GM21825 (cell line): ENCODE data around the gene HOXC9.
A peak's percentile ranks its signal among the peaks of the same experiment; 100 is the strongest.

Source experiments
- ATAC-seq: cut with Tn5 transposase; IDR thresholded peaks from one replicate; pipeline ENCODE4 v1.9.1; 2021; ENCODE audit warnings: mild to moderate bottlenecking, moderate library complexity; ENCODE audit not compliant: unreplicated experiment

HOXC9 gene

DNA sequence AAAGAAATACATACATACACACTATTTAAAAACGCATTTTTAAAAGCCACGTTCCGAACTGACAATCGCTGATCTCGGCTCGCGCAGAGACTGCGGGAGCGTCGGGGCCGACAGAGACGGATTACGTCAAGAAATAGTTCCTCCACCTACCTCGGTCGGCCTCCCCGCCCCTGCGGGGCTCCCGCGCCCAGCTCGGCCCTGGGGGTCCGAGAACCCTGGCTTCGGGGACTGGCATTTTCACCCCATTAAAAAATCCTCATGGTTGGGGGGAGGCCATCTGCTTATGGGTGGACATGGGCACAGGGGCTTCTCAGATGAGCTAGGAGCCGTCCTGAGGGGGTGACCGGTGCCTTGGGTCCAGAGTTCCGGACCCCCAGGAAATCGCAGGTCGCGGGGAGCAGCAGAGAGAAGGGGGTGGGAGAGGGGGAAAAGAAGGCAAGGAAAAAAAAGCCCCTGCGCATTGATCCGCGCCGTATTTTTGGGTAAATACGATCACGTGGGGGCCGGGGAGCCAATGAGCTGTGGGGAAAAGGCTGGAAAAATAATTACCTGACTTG is 324 bp upstream of the HOXC9 start:
- no peak for ATAC-seq

- no peak for ATAC-seq
Measured at GRCh38 chr12:54001283-54002187, 1.6 kb downstream of the HOXC9 start.

DNA sequence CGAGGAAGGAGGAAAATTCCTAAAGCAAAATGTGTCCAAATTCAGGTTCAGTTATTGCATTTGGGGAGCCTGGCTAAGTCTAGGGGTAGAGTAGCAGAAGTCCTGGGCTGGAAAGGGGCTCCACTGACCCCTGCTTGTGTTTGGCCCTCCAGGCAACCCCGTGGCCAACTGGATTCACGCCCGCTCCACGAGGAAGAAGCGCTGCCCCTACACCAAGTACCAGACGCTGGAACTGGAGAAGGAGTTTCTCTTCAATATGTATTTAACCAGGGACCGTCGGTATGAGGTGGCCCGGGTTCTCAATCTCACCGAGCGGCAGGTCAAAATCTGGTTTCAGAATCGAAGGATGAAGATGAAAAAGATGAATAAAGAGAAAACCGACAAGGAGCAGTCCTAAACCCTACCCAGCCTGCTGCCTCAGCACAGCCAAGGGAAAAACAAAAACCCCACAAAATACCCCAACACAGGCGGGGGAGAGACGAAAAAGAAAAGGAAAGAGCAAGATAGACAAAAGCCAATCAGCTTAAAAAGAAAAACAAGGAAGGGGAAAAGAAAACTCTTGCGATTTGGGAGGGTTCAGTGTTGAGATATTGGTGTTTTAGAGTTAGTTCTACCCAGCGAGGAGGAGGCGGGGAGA is 2.4 kb downstream of the HOXC9 start:
- ATAC-seq, result no peak

- no peak for ATAC-seq
Measured at GRCh38 chr12:54002915-54003389, 3.0 kb downstream of the HOXC9 start.

DNA sequence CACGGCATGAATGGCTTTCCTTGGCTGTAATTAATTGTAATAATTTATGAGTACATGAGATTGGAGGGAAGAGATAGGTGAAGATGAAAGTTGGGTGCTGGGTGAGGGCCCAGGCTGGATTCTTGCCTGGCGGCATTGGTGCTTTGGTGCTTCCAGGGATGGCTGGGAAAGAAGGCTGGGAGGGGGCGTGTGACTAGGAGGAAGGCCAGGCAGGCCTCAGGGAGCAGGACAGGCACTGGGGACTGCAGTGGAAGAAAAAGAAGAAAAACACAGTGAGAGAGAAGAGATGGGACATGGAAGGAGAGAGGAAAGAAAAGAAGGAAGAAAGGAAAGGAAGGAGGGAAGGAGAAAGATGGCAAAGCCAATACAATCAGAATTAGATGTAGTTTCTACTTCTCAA is 3.7 kb downstream of the HOXC9 start:
- ATAC-seq, result no peak

- no peak for ATAC-seq
Measured at GRCh38 chr12:54004063-54004840, 4.3 kb downstream of the HOXC9 start.

DNA sequence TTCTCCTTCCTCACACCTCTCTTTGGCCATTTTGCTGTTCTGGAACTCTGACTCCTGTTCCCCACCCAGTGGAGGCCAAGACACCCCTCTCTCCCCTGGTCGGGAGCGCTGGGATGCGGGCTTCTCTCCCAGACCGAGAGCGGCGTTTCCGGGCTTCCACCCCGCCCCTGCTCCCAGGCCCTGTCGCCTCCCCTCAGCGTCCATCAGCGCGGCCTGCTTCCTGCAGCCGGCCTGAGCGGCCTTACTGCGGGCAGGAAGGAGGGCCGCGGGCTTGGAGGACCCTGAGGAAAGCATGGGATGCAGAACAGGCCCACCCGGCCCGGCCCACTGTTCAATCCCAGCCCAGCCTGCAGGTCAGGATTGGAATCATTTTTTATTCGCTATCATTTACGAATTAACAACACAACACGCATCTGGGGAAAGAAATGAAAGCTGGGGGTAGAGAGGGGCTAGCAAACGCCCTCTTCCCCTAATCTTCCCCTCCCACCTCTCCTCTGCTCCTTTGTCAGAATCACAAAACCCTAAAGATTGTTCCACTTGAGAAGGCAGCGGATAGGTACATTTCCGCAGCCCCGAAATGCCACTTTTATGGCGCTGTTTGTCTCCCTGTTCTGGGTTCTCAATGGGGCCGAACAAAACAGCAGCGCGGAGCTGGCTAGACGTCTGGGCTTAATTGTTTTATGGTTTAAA is 5.0 kb downstream of the HOXC9 start:
- no peak for ATAC-seq

GRCh38 chr12:54005531-54005852 is 5.5 kb downstream of the HOXC9 start:
- no peak for ATAC-seq

DNA sequence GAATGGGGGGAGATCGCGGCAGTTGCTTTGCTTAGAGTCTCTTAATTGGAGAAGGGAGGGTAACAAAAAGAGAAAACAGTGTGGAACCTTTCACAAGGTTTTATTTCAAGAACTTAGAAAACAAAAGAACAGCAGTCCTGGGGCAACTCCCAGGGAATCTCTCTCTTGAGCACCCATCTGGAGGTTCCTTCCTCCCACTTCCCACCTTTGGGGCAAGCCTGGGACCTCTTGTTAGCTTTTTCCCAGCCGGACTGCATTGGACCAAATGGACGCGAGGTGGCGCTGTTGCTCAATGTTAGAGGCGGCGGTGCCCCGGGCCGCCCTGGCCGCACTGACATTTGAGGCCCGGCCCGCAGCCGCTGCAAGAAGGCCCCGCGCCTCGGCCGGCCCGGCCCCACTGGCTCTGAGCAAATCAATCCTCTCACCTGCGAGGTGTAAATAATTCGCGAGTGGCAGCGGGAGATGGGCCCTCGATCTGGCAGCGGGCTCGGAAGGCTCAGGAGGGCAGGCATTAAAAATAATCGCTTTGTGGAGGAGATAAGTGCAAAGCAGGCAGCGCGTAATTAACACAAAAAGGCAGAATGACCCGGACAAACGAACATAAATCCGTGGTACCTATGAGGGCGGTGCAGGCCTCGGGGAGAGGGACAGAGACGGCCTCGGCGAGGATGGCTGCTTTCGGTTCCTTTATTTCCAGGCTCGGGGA is 6.0 kb downstream of the HOXC9 start:
- peak; percentile 76 for ATAC-seq

- no peak for ATAC-seq
Measured at GRCh38 chr12:54006559-54007220, 6.7 kb downstream of the HOXC9 start.

DNA sequence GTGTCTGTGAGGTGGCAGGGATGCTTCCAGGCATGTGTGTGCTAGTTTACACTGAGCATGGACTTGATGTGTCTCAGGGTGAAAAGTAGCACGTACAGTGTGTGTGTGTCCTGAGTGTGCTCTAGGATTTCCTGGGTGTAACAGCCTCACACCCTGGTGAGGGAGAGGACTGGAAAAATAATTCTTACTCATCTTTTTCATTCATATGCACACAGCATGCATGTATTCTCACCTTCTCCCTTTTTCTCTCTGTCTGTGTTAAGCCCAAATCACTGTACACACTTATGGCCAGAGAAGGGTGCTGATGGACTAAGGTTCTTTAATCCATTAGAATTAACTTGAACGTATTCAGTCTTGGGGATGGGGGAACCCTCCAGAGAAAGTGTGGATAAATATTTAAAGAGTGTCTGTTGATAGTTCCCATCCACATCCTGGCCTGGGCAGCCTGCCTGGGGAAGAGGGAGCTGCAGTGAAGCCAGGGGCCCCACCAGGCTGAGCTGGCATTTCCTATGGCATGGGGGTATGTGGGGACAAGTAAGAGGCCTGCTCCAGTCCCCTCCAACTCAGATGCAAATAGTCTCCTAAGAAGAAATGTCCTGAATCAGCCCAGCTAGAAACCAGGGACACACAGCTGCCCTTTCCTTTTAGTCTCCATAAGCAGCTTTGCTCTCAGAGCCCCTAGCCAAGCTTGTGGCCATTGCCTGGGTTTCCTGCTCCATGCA is 7.7 kb downstream of the HOXC9 start:
- ATAC-seq, result no peak

DNA sequence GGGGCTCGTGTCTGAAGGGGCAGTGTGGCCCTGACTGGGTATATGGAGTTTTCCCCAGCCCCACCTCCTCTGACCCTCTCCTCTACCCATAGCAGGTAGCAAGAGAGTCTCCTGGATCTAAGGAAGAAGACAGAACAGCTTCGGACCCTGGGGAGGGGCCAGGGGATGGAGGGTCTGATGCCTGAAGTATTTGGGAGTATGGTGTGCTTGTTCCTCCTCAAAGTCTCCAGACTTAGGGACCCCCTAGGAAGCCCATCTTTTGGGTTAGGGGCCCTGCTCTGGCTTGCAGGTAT is 8.2 kb downstream of the HOXC9 start:
- ATAC-seq, result no peak

DNA sequence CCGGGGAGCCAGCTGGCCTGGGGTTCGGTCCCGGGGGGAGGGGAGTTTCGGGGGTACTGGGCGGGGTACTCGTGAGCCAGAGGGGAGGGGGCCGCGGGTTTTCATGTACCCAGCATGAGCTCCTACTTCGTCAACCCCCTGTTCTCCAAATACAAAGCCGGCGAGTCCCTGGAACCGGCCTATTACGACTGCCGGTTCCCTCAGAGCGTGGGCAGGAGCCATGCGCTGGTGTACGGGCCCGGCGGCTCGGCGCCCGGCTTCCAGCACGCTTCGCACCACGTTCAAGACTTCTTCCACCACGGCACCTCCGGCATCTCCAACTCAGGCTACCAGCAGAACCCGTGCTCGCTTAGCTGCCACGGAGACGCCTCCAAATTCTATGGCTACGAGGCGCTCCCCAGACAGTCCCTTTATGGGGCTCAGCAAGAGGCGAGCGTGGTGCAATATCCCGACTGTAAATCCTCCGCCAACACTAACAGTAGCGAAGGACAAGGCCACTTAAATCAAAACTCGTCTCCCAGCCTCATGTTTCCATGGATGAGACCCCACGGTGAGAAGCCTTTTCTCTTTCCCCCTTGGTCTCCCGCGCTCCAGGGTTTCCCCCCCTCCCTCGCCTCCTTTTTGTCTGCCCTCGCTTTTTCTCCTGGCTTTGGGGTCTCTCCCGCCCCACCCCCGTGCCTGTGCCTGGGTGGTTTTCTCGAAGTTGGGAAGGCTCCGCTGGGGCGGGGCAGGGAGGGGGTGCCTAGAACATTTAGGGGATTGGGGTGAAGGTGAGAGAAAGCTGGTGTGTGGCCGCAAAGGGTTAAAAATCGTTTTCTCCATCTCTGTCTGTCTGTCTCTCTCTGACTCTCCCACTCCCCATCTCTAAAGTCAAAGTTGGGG is 9.5 kb downstream of the HOXC9 start:
- ATAC-seq, result no peak

DNA sequence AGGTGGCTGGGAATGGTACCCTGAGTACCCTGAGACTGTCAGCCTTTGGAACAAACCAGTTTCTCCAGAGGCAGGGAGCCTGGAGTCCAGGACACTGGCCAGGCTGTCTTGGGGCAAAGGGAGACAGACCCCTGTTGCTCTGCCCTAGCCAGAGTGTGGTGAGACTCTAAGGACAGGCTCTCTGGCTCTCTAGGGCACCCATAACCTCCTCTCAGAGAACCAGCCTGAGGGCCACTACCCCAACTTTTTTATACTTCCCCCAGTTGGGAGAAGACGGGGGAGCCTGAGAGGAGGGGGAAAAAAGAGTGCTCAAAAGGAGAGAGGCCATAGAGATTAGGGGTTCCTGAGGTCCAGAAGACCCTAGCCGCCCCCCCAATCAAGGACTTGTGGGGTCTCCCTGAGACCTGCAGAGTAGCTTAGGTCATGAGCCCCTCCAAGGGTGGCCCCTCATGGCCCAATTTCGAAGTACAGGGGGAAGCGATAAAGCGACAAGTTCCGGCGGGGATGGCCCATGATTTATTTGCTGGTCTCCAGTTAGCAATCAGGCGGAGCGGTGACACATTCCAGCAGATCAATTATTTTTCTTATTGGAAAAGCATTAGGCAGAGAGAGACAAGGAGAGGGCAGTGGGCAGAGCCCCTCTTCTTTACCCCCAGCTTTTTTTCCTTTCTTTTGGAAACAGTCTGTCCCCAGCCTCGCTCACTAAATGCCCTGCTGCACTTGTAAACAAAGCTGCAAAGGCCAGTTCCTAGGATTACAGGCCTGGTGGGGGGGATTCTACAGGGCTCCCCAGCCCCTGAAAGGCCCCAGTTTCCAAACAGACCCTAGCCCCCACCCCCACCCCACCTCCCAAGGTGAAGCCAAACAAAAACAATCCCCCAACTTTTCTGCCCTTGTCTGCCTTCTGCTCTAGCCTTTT is 10.4 kb downstream of the HOXC9 start:
- ATAC-seq, result no peak

DNA sequence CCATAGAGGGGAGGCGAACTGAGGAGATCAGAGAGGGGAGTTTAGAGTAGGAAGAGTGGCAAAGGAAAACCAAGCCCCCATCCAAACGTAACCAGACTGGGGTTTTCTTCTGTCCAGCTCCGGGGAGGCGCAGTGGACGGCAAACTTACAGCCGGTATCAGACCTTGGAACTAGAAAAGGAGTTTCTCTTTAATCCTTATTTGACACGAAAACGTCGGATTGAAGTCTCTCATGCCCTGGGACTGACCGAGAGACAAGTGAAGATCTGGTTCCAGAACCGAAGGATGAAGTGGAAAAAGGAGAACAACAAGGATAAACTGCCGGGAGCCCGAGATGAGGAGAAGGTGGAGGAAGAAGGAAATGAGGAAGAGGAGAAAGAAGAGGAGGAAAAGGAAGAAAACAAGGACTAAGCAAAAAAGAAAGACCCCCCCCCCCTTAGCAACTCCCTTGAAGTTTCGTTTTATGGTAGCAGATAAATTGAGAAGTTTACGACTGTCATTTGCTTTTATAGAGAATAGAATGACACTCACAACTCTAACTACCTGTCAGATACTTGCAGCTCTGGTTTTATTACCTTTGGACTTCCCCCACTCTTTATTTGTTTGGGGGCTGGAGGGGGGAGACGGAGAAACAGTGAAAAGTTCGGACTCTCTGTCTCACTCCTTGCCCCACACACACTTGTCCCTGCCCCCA is 11.2 kb downstream of the HOXC9 start:
- ATAC-seq, result no peak

GRCh38 chr12:54011665-54012532 is 11.9 kb downstream of the HOXC9 start:
- ATAC-seq, result no peak
